Smooth muscle cell (in vitro differentiated cells): ENCODE data around the gene PLA2G4E. TPM values are rescaled to one million over a fixed set of nuclear protein-coding genes. Genes with fewer than 3 reads are reported as not detected.

Experiments
- DNase-seq: peaks from one replicate; lab custom pipeline; 2025; ENCODE audit not compliant: unreplicated experiment; lab: John Stamatoyannopoulos, UW
- H2AFZ ChIP-seq: fragments of 200-600 bp; sonication (generic); 2 replicates; pipeline ENCODE4 v1.6.0; 2016; ENCODE audit warnings: antibody characterized with exemption, low read depth, mild to moderate bottlenecking
- H3F3A ChIP-seq: fragments of 200-600 bp; sonication (generic); 2 replicates; pipeline ENCODE4 v1.6.0; 2017; ENCODE audit warnings: antibody characterized with exemption, low read depth
- H3K27ac ChIP-seq: fragments of 200-600 bp; sonication (generic); 2 replicates; pipeline ENCODE4 v1.5.1; 2016; ENCODE audit warnings: low read depth, mild to moderate bottlenecking
- H3K27me3 ChIP-seq: fragments of 200-600 bp; sonication (generic); 2 replicates; pipeline ENCODE4 v1.6.1; 2016; ENCODE audit warnings: low read depth, mild to moderate bottlenecking
- H3K36me3 ChIP-seq: fragments of 200-600 bp; sonication (generic); 2 replicates; pipeline ENCODE4 v1.5.1; 2016; ENCODE audit warnings: low read depth
- H3K4me1 ChIP-seq: fragments of 200-600 bp; sonication (generic); 2 replicates; pipeline ENCODE4 v1.5.1; 2016; ENCODE audit warnings: low read depth
- H3K4me2 ChIP-seq: fragments of 200-600 bp; sonication (generic); 2 replicates; pipeline ENCODE4 v1.6.0; 2016; ENCODE audit warnings: mild to moderate bottlenecking
- H3K4me3 ChIP-seq: fragments of 200-600 bp; sonication (generic); 2 replicates; pipeline ENCODE4 v1.5.1; 2016; ENCODE audit warnings: mild to moderate bottlenecking
- H3K79me2 ChIP-seq: fragments of 200-600 bp; sonication (generic); 2 replicates; pipeline ENCODE4 v1.6.0; 2016; ENCODE audit warnings: low read depth, mild to moderate bottlenecking
- H3K9ac ChIP-seq: fragments of 200-600 bp; sonication (generic); 2 replicates; pipeline ENCODE4 v1.6.0; 2016; ENCODE audit warnings: low read depth
- H3K9me3 ChIP-seq: fragments of 200-600 bp; sonication (generic); replicated peaks from 2 replicates; pipeline ENCODE4 v1.5.1; 2016; ENCODE audit warnings: low read depth
- H4K20me1 ChIP-seq: fragments of 200-600 bp; sonication (generic); 2 replicates; pipeline ENCODE4 v1.6.0; 2016; ENCODE audit warnings: low read depth
- WGBS: methylation state at CpG from one replicate; pipeline ENCODE4 v1.1.7; 2016; ENCODE audit warnings: low lambda C conversion rate; 5-methylcytosine and 5-hydroxymethylcytosine counted together
- polyA plus RNA-seq: library from polyadenylated mRNA; unstranded; fragments of >200 nt; fragmentation: Nextera tagmentation; extraction: Ambion mirVana; gene quantifications from 2 replicates; pipeline ENCODE4 v1.2.1, GENCODE V29; 2016
- total RNA-seq: library from RNA; depleted of rRNA; stranded (reverse); fragments of >200 nt; gene quantifications from 2 replicates; pipeline ENCODE4 v1.2.3, GENCODE V29; 2014
- TF ChIP-seq, protein P1 (sequence below): fragments of 200-600 bp; sonication (generic); IDR thresholded peaks from 2 replicates; pipeline ENCODE4 v1.5.1; 2017; ENCODE audit warnings: borderline replicate concordance, mild to moderate bottlenecking, antibody characterized with exemption; ENCODE audit not compliant: insufficient read depth, poor library complexity, severe bottlenecking

Gene PLA2G4E
- total and polyA plus RNA-seq, 2 experiments from 2014 or later: 1.6 TPM; not detected in 1

DNA sequence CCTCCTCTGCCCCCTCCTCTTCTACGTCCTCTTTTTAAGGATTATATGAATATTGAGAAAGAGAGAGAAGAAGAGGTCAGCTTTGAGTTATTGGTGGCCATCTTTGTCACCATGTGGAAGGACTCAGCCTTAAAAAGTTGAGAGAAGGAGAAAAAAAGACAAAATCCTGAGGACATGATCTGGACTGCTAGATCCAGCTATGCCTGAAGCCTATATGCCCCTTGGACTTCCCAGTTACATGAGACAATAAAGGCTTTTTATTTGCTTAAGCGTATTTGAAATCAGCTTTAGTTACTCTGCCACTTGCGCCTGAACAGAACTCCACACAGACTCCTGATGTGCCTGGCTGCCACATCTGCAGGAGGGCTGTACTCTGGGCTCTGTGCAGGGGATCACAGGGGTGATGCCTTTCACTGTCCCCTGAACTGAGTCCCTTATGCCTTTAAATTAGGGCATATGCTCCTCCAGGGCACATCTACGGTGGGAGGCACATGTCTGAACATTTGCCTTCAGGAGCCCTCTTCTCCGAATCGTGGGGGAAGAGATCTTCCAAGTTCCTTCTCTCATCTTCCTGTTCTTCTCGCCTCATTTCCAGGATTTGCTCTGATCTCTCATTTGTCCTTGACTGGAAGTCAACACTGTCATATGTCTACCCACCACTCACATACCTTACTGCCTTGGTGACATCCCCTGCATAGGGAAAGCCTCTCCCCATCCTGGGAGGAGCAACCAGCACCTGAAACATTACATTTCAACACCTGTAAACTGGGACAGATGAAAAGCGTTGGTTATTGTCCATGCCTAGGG, 14.0 kb upstream of the PLA2G4E start:
- Histone ChIP-seq H3K36me3 (no peaks in the 10 kb centered on the region), H3K9me3 (no peaks in the 10 kb centered on the region), H3K4me3 (no peak overlapping the region), H3K27me3 (no peaks in the 10 kb centered on the region), H3K27ac (no peak overlapping the region), H3K4me2 (no peak overlapping the region), H2AFZ (no peak overlapping the region), H3K4me1 (no peaks in the 10 kb centered on the region), H3K9ac (no peak overlapping the region), H3F3A (no peaks in the 10 kb centered on the region), H4K20me1 (no peaks in the 10 kb centered on the region), H3K79me2 (no peaks in the 10 kb centered on the region)
- 78% methylated on average over 8 of the region's 8 CpGs for WGBS
- DNase-seq: no peak
- TF ChIP-seq, protein P1, sequence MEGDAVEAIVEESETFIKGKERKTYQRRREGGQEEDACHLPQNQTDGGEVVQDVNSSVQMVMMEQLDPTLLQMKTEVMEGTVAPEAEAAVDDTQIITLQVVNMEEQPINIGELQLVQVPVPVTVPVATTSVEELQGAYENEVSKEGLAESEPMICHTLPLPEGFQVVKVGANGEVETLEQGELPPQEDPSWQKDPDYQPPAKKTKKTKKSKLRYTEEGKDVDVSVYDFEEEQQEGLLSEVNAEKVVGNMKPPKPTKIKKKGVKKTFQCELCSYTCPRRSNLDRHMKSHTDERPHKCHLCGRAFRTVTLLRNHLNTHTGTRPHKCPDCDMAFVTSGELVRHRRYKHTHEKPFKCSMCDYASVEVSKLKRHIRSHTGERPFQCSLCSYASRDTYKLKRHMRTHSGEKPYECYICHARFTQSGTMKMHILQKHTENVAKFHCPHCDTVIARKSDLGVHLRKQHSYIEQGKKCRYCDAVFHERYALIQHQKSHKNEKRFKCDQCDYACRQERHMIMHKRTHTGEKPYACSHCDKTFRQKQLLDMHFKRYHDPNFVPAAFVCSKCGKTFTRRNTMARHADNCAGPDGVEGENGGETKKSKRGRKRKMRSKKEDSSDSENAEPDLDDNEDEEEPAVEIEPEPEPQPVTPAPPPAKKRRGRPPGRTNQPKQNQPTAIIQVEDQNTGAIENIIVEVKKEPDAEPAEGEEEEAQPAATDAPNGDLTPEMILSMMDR: no peak

DNA sequence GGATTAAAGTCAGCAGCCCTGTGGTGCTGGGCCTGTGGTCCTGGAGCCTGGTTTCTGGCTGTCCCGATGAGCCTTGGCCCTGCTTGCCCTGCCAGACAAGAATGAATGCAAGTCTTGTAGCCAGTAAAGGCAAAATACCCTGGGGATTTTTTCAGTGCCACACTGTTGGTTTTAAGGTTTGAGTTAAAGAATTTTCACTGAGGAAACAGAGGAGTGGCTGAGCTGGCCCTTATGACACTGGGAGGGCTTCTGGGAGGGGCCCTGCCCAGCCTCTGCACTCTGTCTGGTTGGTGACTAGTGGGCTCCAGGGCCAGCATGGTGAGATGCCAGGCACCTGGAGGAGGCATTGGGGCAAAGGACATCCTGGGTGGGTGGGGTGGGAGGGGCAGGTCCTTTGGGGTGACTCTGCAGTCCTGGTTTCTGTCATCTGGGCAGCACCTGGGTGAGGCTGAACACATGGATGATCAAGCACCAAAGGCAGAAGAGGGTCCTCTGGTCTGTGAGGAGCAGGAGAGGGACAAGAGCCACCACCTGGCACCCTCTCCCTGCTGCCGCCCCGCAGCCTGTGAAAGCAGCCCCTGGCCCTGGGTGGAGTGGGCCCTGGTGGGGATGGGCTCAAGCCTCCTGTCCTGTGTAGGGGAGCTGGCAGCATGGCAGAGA, 12.5 kb upstream of the PLA2G4E start:
- Histone ChIP-seq H3K27ac (no peak overlapping the region), H3K4me3 (no peak overlapping the region), H3K4me1 (no peaks in the 10 kb centered on the region), H3K79me2 (no peaks in the 10 kb centered on the region), H3K36me3 (no peaks in the 10 kb centered on the region), H4K20me1 (no peaks in the 10 kb centered on the region), H2AFZ (no peak overlapping the region), H3K9ac (no peak overlapping the region), H3F3A (no peaks in the 10 kb centered on the region), H3K27me3 (no peaks in the 10 kb centered on the region), H3K4me2 (no peak overlapping the region), H3K9me3 (no peaks in the 10 kb centered on the region)
- DNase-seq: no peak
- TF ChIP-seq, protein P1: no peak
- WGBS: 93% methylated on average over 3 of the region's 3 CpGs

DNA sequence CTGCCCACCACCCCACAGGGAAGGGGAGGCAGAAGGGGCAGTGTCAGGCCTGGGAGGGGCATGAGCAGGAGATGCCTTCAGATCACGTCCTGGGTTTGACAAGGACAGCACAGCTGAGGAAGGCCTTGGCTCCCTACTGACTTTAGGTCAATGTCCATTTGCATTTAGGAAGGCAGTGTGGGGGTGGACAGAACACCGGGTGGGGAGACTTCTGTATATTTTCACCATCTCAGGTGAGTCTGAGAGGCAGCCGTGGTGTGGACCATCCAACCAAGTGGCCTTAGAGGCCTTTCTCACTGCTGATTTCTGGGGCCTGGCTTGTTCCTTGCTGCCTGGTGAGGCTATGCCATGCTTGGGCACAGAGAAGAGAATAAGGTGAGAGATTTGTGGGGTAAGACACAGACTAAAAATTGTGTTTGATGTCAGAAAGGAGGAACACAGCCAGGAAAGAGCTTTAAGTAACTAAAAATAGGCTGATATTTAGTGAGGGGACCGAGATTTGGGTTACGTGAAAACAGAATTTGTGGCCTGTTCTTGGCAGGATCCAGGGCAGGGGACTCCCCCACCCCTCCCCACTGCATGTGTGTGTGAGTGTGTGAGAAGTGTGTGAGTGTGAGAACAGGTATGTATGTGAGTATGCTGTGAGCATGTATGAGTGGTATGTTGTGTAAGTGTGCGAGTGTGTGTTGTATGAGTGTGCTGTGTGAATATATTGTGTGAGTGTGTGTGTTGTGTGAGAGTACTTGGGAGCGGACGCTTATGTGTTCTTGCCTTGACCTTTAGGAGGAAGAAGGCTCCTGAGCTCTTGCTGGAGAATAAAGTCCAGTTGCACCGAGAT, 11.8 kb upstream of the PLA2G4E start:
- Histone ChIP-seq H3K4me2 (no peak overlapping the region), H3K4me1 (no peaks in the 10 kb centered on the region), H3K9me3 (no peaks in the 10 kb centered on the region), H4K20me1 (no peaks in the 10 kb centered on the region), H3F3A (no peaks in the 10 kb centered on the region), H2AFZ (no peak overlapping the region), H3K27ac (no peak overlapping the region), H3K79me2 (no peaks in the 10 kb centered on the region), H3K27me3 (no peaks in the 10 kb centered on the region), H3K9ac (no peak overlapping the region), H3K36me3 (no peaks in the 10 kb centered on the region), H3K4me3 (no peak overlapping the region)
- TF ChIP-seq, protein P1: no peak
- DNase-seq: no peak
- 98% methylated on average over 9 of the region's 9 CpGs for WGBS
